ENCODE data around the gene FLYWCH1. TPM values are rescaled to one million over a fixed set of nuclear protein-coding genes. Genes with fewer than 3 reads are reported as not detected.

Gene FLYWCH1
- total RNA-seq, 3 donors from 2014 or later: 28.0 to 30.9 (median 28.2) TPM

DNA sequence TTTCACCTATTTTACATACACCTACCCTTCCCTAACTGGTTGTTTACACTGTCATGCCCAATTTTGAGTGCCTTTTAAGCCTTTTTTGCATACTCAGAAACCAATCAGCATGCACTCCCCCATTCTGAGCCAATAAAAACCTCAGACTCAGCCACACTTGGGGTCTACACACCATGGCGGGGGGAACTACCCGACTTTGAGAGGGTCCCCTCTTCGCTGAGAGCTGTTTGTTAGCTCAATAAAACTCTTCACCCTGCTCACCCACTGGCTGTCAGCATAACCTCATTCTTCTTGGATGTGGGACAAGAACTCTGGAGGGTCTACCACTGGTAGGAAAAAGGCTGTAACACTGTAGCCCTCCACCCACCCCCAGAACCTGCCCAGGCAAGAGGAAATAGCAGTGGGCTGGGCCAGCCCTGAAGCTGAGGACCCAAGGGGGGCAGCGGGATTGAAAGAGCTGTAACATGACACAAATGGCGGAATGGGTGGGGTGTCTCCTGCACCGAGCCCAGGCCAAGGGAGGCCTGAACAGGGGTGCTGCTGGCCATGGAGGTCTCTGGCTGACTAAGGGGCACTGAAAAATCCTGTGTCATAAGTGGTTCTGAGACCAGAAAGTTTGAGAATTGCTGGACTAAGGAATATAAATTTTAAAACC lies 31.8 kb upstream of the FLYWCH1 start:
- TF ChIP-seq POLR2A (IDR thresholded peaks at IDR 0.05) (no peak), POLR2AphosphoS5 (IDR thresholded peaks at IDR 0.05) (no peak)
- TF ChIP-seq, protein P1, sequence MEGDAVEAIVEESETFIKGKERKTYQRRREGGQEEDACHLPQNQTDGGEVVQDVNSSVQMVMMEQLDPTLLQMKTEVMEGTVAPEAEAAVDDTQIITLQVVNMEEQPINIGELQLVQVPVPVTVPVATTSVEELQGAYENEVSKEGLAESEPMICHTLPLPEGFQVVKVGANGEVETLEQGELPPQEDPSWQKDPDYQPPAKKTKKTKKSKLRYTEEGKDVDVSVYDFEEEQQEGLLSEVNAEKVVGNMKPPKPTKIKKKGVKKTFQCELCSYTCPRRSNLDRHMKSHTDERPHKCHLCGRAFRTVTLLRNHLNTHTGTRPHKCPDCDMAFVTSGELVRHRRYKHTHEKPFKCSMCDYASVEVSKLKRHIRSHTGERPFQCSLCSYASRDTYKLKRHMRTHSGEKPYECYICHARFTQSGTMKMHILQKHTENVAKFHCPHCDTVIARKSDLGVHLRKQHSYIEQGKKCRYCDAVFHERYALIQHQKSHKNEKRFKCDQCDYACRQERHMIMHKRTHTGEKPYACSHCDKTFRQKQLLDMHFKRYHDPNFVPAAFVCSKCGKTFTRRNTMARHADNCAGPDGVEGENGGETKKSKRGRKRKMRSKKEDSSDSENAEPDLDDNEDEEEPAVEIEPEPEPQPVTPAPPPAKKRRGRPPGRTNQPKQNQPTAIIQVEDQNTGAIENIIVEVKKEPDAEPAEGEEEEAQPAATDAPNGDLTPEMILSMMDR (IDR thresholded peaks at IDR 0.05): no peak
- Histone ChIP-seq H3K4me1 (no peaks in the 10 kb centered on the region), H3K27me3 (no peaks in the 10 kb centered on the region), H3K9me3 (no peaks in the 10 kb centered on the region), H3K36me3 (no peaks in the 10 kb centered on the region), H3K27ac (no peak overlapping the region), H3K4me3 (no peak overlapping the region)
- no peak for DNase-seq (ENCODE audit: low spot score in 2 of 2)
- intact Hi-C loops (cut with DNase I; ENCODE audit: low total_unique reads): loop anchor here (10.0 kb wide), 1 partner anchor 45 kb away; no protein-coding TSS in a partner anchor

GRCh38 chr16:2881783-2882649 lies 29.7 kb upstream of the FLYWCH1 start:
- H3K36me3 ChIP-seq: no peaks in the 10 kb centered on the region
- H3K27ac ChIP-seq: peak overlapping the region; percentile 96 to 97
- H3K4me1 ChIP-seq: no peaks in the 10 kb centered on the region
- peak in 1 of 2 donors; percentile 37 for DNase-seq (ENCODE audit: low spot score in 2 of 2)
- no peaks in the 10 kb centered on the region for H3K27me3 ChIP-seq
- no peaks in the 10 kb centered on the region for H3K9me3 ChIP-seq
- intact Hi-C loops (cut with DNase I; ENCODE audit: low total_unique reads): no loop called here
- TF ChIP-seq POLR2AphosphoS5 (IDR thresholded peaks at IDR 0.05) (no peak), POLR2A (IDR thresholded peaks at IDR 0.05) (no peak)
- TF ChIP-seq, protein P1 (IDR thresholded peaks at IDR 0.05): no peak
- peak overlapping the region; percentile 81 to 90 (median 87) for H3K4me3 ChIP-seq

GRCh38 chr16:2882650-2883457 lies 28.9 kb upstream of the FLYWCH1 start, which contains the start of gene FLYWCH2:
Gene FLYWCH2, plus strand, starts transcription at chr16:2883215. Its CDS starts 13,235 bp downstream, at chr16:2896450.
- peak within 1 kb of the TSS; percentile 81 to 90 (median 87) for H3K4me3 ChIP-seq
- TF ChIP-seq POLR2AphosphoS5 (IDR thresholded peaks at IDR 0.05): peak; percentile 74 to 82 (median 76)
- TF ChIP-seq, protein P1 (IDR thresholded peaks at IDR 0.05): peak in 2 of 3 donors; percentile 14 to 44
- peak; percentile 64 for TF ChIP-seq POLR2A (IDR thresholded peaks at IDR 0.05)
- intact Hi-C loops (cut with DNase I; ENCODE audit: low total_unique reads): no loop called here

GRCh38 chr16:2883458-2883908 lies 28.2 kb upstream of the FLYWCH1 start:
- no peaks in the 10 kb centered on the region for H3K4me1 ChIP-seq
- no peak for DNase-seq (ENCODE audit: low spot score in 2 of 2)
- intact Hi-C loops (cut with DNase I; ENCODE audit: low total_unique reads): no loop called here
- H3K9me3 ChIP-seq: no peaks in the 10 kb centered on the region
- TF ChIP-seq POLR2A (IDR thresholded peaks at IDR 0.05) (no peak), POLR2AphosphoS5 (IDR thresholded peaks at IDR 0.05) (no peak)
- TF ChIP-seq, protein P1 (IDR thresholded peaks at IDR 0.05): peak in 1 of 3 donors; percentile 0
- H3K27me3 ChIP-seq: no peaks in the 10 kb centered on the region
- H3K36me3 ChIP-seq: no peaks in the 10 kb centered on the region
- H3K4me3 ChIP-seq: peak overlapping the region; percentile 81 to 90 (median 87)
- peak overlapping the region; percentile 96 to 97 for H3K27ac ChIP-seq

More at GRCh38 chr16:2882650-2883457, 28.9 kb upstream of the FLYWCH1 start, which contains the start of gene FLYWCH2:
- peak within 1 kb of the TSS; percentile 96 to 97 for H3K27ac ChIP-seq
- no peaks in the 10 kb centered on the region for H3K36me3 ChIP-seq
- DNase-seq (ENCODE audit: low spot score in 2 of 2): peak; percentile 99
- no peaks in the 10 kb centered on the region for H3K9me3 ChIP-seq
- no peaks in the 10 kb centered on the region for H3K27me3 ChIP-seq
- no peaks in the 10 kb centered on the region for H3K4me1 ChIP-seq
